Aorta (tissue), 5 donors: ENCODE measurements around the gene SRD5A2. TPM values are rescaled to one million over a fixed set of nuclear protein-coding genes. Genes with fewer than 3 reads are reported as not detected.

Experiments used
- ATAC-seq: fragments of 200-7000 bp; cut with Tn5 transposase; one replicate; pipeline ENCODE4 v1.9.1; 2022; ENCODE audit warnings: moderate library complexity; ENCODE audit not compliant: low FRiP score
- DNase-seq, 2 donors: peaks; one replicate each; pipeline ENCODE4 v3.0.0-alpha.2; 2020
- H3K27ac ChIP-seq, 2 donors: one replicate each; pipeline ENCODE4 v1.5.1; 2013; ENCODE audit warnings: low read length in 2 of 2, mild to moderate bottlenecking in 2 of 2, moderate library complexity in 2 of 2, control low read depth in 1 of 2, inconsistent platforms in 1 of 2, low read depth in 1 of 2
- H3K27me3 ChIP-seq, 2 donors: one replicate each; pipeline ENCODE4 v1.6.1; 2013; ENCODE audit warnings: control low read depth in 1 of 2, low read length in 1 of 2, mild to moderate bottlenecking in 1 of 2, moderate library complexity in 1 of 2; ENCODE audit not compliant: insufficient read depth in 2 of 2, control insufficient read depth in 1 of 2
- H3K36me3 ChIP-seq, 2 donors: one replicate each; pipeline ENCODE4 v1.6.1; 2013; ENCODE audit warnings: control low read depth in 1 of 2, low read length in 1 of 2, mild to moderate bottlenecking in 1 of 2; ENCODE audit not compliant: insufficient read depth in 2 of 2, control insufficient read depth in 1 of 2
- H3K4me1 ChIP-seq, 2 donors: one replicate each; pipeline ENCODE4 v1.6.1; 2013; ENCODE audit warnings: low read length in 2 of 2, control low read depth in 1 of 2, mild to moderate bottlenecking in 1 of 2, moderate library complexity in 1 of 2; ENCODE audit not compliant: insufficient read depth in 2 of 2, control insufficient read depth in 1 of 2
- H3K4me3 ChIP-seq, 2 donors: one replicate each; pipeline ENCODE4 v1.5.1; 2013; ENCODE audit warnings: low read length in 2 of 2, control low read depth in 1 of 2, mild to moderate bottlenecking in 1 of 2
- H3K9me3 ChIP-seq: one replicate; pipeline ENCODE4 v1.6.1; 2013; ENCODE audit warnings: mild to moderate bottlenecking, low read length; ENCODE audit not compliant: control insufficient read depth
- WGBS, 2 donors: extraction: QIAGEN DNeasy Blood & Tissue Kit; methylation state at CpG; one replicate each; pipeline ENCODE4 v1.1.7; 2013; 5-methylcytosine and 5-hydroxymethylcytosine counted together
- intact Hi-C, 2 donors: fragments of 100-400 bp; cut with DNase I; formaldehyde crosslinking; loops; one replicate each; pipeline versions ENCODE4 v1.14.2 to v1.15.0; 2022
- long read RNA-seq, 2 donors: library from polyadenylated mRNA; unstranded; transcript quantifications; one replicate each; pipeline ENCODE4 v2.0.0, GENCODE V29; 2020 to 2021
- polyA plus RNA-seq, 2 donors: library from polyadenylated mRNA; stranded (reverse); fragments of 200-250 nt; gene quantifications; one replicate each; pipeline ENCODE4 v1.2.3, GENCODE V29; 2013
- total RNA-seq, 2 donors: library from RNA; stranded (reverse); fragmentation: NEBNext Ultra II Directional; extraction: Animal tissue kit (Norgen Biotek cat#: 25700); gene quantifications; one replicate each; pipeline ENCODE4 v1.2.1, GENCODE V29; 2021
- donor health status: healthy with polysubstance abuse.
- donor health status: Bipolar disorder and iron deficiency.
- donor health status: DM: no; HTN: no; CAD: no.
- donor health status: DM: no; HTN: no; CAD: no.
- donor health status: DM: yes; HTN: yes; CAD: no.

The SRD5A2 gene, protein sequence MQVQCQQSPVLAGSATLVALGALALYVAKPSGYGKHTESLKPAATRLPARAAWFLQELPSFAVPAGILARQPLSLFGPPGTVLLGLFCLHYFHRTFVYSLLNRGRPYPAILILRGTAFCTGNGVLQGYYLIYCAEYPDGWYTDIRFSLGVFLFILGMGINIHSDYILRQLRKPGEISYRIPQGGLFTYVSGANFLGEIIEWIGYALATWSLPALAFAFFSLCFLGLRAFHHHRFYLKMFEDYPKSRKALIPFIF
- total RNA-seq (not detected), polyA plus RNA-seq (not detected)
- long read RNA-seq, donor 1 = 0 reads
- long read RNA-seq, donor 2 = 0 reads

DNA sequence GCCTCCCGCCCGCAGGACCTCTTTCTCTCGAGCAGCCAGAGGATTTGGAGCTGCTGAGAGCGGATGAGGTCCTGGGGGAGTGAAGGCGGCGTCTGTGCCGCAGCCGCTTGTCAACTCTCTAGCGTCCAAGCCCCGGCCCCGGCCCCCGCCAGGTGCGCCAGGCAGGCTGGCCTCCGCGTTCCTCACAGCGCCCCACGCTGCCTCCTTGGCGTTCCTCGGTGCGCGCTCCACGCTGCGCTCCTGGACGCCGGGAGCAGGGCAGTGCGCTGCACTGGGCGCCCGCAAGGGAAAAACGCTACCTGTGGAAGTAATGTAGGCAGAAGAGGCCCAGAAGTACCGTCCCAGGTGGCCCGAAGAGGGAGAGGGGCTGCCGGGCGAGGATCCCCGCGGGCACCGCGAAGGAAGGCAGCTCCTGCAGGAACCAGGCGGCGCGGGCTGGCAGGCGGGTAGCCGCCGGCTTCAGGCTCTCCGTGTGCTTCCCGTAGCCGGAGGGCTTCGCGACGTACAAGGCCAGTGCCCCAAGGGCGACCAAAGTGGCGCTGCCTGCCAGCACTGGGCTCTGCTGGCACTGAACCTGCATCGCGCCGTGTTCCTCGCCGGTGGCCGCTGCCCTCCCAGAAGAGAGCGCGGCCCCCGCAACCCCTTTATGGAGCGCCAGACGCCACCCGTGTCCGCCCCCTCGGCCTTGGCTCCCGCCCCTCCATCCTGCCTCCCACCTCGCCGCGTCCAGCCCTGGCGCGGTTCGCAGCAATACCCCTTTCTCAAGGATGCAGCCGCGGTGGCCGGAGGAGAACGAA is at the start of gene SRD5A2:
Gene SRD5A2, minus strand, starts transcription at position 618 of the 797 bp plus-strand sequence. Its CDS starts 38 bp downstream, at position 580.
- peak; percentile 62 for ATAC-seq
- peak in 1 of 2 donors; percentile 74 for DNase-seq
- Histone ChIP-seq H3K36me3 (no peaks in the 10 kb centered on the region), H3K4me1 (no peaks in the 10 kb centered on the region), H3K27ac (no peak within 1 kb of the TSS), H3K27me3 (no peaks in the 10 kb centered on the region), H3K9me3 (no peaks in the 10 kb centered on the region), H3K4me3 (no peak within 1 kb of the TSS)
- 2 to 3% methylated on average over 67 to 76 of the region's 76 CpGs for WGBS, 2 donors
- intact Hi-C loops = no loop called here

DNA sequence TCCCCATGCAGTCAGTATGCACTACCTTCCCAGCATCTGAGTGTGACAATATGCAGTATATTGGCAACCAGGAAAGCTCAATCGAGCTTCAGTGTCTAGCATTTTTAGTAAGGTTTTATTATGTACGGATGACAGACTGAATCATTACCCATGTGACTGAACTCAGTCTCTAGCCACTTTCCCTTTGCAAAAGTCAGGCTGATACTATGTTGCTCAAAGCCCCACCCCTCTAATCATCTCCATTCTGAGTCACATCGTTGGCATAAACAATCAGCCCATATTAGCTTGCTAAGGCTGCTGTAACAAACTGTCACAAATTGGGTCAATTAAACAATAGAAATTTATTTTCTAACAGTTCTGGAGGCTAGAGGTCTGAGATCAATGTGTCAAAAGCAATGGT is 25.8 kb upstream of the SRD5A2 start:
- intact Hi-C loops = no loop called here
- 77 to 79% methylated on average over 3 of the region's 3 CpGs for WGBS, 2 donors

DNA sequence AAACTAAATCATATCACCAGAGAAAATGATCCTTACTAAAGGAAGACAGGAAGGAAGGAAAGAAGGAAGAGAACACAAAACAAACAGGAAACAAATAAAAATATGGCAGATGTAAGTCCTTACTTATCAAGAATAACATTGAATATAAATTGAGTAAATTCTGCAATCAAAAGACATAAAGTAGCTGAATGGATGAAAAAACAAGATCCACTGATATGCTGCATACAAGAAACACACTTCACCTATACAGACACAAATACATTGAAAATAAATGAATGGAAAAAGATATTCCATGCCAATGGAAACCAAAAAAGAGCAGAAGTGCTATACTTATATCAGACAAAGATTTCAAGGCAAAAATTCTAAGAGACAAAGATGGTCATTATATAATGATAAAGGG is 18.0 kb upstream of the SRD5A2 start:
- intact Hi-C loops = no loop called here
- DNase-seq = no peak
- Histone ChIP-seq H3K9me3 (no peaks in the 10 kb centered on the region), H3K4me3 (no peak overlapping the region), H3K36me3 (no peaks in the 10 kb centered on the region), H3K4me1 (no peaks in the 10 kb centered on the region), H3K27me3 (no peaks in the 10 kb centered on the region), H3K27ac (no peak overlapping the region)
- ATAC-seq = no peak

More for the DNA sequence above, 25.8 kb upstream of the SRD5A2 start:
- DNase-seq (no peak), ATAC-seq (no peak)
- no peaks in the 10 kb centered on the region for H3K27me3 ChIP-seq
- H3K9me3 ChIP-seq = peaks cover 1% of the 10 kb centered on the region
- H3K4me1 ChIP-seq = no peaks in the 10 kb centered on the region
- H3K4me3 ChIP-seq = no peak overlapping the region
- H3K27ac ChIP-seq = no peak overlapping the region
- no peaks in the 10 kb centered on the region for H3K36me3 ChIP-seq

DNA sequence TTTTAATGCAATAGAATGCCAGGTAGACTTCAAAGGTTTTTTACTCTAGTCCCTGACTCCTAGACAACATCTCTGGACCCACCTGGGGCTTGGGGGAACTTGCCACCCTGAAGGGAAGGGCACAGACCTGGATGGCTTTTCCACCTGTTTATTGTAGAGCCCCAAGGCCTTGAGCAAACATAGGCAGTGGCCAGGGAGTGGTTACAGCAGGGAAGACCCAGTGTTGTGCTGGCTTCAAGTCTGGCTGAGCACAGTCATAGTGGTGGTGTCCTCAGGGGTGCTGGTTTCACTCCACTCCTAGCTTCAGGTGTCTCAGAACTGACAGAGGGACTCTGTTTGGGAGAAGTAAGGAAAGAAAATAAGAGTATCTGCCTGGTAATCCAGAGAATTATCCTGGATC is 5.5 kb upstream of the SRD5A2 start:
- intact Hi-C loops = no loop called here
- H3K4me3 ChIP-seq = no peak overlapping the region

DNA sequence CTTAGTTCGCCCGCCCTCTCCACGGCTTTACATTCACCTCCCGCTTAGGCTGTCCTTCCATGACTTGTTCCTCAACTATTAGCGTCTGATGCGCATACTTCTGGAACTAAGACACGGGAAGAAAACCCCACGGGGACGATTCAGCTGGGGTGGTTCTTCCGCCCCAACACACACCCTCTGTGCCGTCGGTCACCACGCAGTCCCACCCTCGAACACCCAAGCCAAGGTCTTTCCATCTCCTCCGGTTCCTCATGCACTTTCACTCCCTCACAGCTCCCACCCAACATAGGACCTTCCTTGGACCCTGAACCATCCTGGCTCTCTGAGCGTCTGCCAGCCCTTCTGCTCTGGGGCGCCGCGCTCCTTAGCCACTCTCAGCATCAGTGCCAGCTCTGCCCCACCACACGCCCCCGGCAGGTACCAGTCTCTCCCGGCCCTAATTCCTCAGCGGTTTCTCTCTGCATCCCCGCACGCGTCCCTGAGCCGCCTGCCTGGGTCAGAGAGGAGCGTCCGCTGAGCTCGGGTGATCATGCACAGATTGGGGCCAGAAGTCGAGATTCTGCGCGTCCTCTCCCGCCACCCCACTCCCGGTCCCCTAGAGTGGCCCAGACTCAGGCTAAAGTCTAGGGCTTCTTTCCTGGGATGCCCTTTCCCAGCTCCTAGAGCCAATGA is 522 bp upstream of the SRD5A2 start:
- WGBS, 2 donors = 44 to 47% methylated on average over 35 of the region's 35 CpGs
- Histone ChIP-seq H3K4me1 (no peaks in the 10 kb centered on the region), H3K27ac (no peak overlapping the region), H3K27me3 (no peaks in the 10 kb centered on the region), H3K36me3 (no peaks in the 10 kb centered on the region), H3K4me3 (no peak overlapping the region), H3K9me3 (no peaks in the 10 kb centered on the region)
- DNase-seq (no peak), ATAC-seq (peak; percentile 31)
- intact Hi-C loops = no loop called here

More for the DNA sequence above, 5.5 kb upstream of the SRD5A2 start:
- Histone ChIP-seq H3K27ac (no peak overlapping the region), H3K27me3 (no peaks in the 10 kb centered on the region), H3K36me3 (no peaks in the 10 kb centered on the region), H3K4me1 (no peaks in the 10 kb centered on the region), H3K9me3 (peaks cover 3% of the 10 kb centered on the region)
- DNase-seq (no peak), ATAC-seq (no peak)

DNA sequence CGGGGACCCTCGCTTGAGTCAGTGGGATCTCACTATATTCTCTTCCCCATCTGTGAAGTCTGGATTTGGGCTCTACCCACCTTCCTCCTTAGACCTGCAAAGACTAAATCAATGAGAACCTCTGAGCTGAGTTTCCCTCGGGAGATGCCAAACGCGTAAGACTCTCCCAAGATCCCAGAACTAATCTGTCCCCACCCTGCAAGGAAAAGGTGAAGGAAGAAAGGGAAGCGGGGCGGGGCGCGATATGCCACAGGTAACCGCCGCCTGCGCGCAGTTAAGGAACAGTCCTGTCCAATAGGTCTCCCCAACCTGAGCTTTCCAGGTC is 780 bp downstream of the SRD5A2 start:
- WGBS, 2 donors = 4 to 5% methylated on average over 13 of the region's 13 CpGs
- no peak for DNase-seq

DNA sequence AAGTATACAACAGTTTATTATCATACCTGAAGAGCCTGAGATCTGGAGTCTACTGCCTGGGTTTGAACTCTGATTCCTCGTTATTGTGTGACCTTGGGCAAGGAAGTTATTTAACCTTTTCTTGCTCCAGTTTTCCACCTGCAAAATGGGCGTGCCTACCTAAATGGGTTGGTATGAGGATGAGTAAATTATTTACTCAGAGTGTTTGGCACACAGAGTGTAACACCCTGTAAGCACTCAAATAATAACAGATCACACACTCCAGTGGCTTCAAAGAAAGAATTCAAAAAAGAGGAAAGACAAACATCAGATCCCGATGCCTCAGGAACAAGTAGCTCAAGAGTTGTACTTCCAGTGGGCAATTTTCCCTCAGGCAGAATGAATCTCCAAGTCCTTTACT is 2.4 kb downstream of the SRD5A2 start:
- no peak for DNase-seq
- Histone ChIP-seq H3K36me3 (no peaks in the 10 kb centered on the region), H3K27me3 (no peaks in the 10 kb centered on the region), H3K9me3 (no peaks in the 10 kb centered on the region), H3K27ac (no peak overlapping the region), H3K4me3 (no peak overlapping the region), H3K4me1 (no peaks in the 10 kb centered on the region)
- no peak for ATAC-seq
- intact Hi-C loops = no loop called here
- 66 to 69% methylated on average over 3 of the region's 3 CpGs for WGBS, 2 donors

More for the DNA sequence above, 780 bp downstream of the SRD5A2 start:
- no peaks in the 10 kb centered on the region for H3K27me3 ChIP-seq
- H3K27ac ChIP-seq = no peak overlapping the region
- no peaks in the 10 kb centered on the region for H3K4me1 ChIP-seq
- ATAC-seq = peak; percentile 15
- no peak overlapping the region for H3K4me3 ChIP-seq
- no peaks in the 10 kb centered on the region for H3K36me3 ChIP-seq
- intact Hi-C loops = no loop called here
- no peaks in the 10 kb centered on the region for H3K9me3 ChIP-seq

DNA sequence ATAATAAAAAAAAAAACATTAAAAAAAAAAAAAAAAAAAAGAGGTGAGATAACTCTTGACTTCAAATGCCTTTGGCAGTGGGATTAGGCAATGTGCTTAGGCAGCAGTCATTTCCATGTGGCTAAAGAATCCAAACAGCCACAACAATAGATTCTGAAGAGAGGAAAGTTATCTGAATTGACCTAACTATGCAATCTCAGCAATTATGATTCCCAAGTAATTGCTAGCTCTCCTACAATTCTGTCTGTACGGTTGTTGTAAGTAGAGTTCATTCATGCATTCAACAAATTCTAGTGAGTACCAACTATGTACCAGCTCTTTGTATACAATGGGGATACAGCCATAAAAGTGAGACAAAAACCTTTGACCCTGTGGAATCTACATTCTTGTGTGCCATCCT is 3.6 kb downstream of the SRD5A2 start:
- Histone ChIP-seq H3K36me3 (no peaks in the 10 kb centered on the region), H3K9me3 (no peaks in the 10 kb centered on the region), H3K27me3 (no peaks in the 10 kb centered on the region), H3K4me1 (no peaks in the 10 kb centered on the region), H3K27ac (no peak overlapping the region), H3K4me3 (no peak overlapping the region)
- WGBS, 2 donors = 80 to 87% methylated on average over 1 of the region's 1 CpG
- ATAC-seq = no peak
- DNase-seq = no peak
- intact Hi-C loops = no loop called here
